ENCODE results near the gene RPL18. TPM values are rescaled to one million over a fixed set of nuclear protein-coding genes. Genes with fewer than 3 reads are reported as not detected.

RPL18 gene
- total and polyA plus RNA-seq, 9 of the 15 experiments (the other 6 are each of a cell fraction or from before 2014, with no cell fraction given) = 312 to 2,635 (median 1,653) TPM

GRCh38 chr19:48660852-48661710 lies 42.1 kb upstream of the RPL18 start (continued):
- TF ChIP-seq HNRNPK (IDR thresholded peaks at IDR 0.05; ENCODE audit: low read depth, low read length, poor library complexity, severe bottlenecking) (no peak), TAF15 (IDR thresholded peaks at IDR 0.05; ENCODE audit: low read depth, low read length) (no peak), PRPF4 (IDR thresholded peaks at IDR 0.05; ENCODE audit: insufficient read depth, low read depth, low read length, poor library complexity, severe bottlenecking) (no peak), AFF4 (CRISPR knock-in tag; IDR thresholded peaks at IDR 0.05) (no peak), ZBTB11 (CRISPR knock-in tag; IDR thresholded peaks at IDR 0.05) (no peak), ARID3B (CRISPR knock-in tag; IDR thresholded peaks at IDR 0.05; ENCODE audit: borderline replicate concordance) (no peak), LEF1 (IDR thresholded peaks at IDR 0.05) (no peak), CHAMP1 (IDR thresholded peaks at IDR 0.05) (no peak), HDAC3 (IDR thresholded peaks at IDR 0.05; ENCODE audit: borderline replicate concordance, partially characterized antibody) (no peak), U2AF1 (optimal IDR thresholded peaks at IDR 0.05; ENCODE audit: low read depth, low read length) (no peak), NR4A1 (CRISPR knock-in tag; IDR thresholded peaks at IDR 0.05) (no peak), NR4A1 (tag; IDR thresholded peaks at IDR 0.05) (no peak), KHSRP (IDR thresholded peaks at IDR 0.05) (peak; percentile 82), HDAC6 (IDR thresholded peaks at IDR 0.05; ENCODE audit: low read depth, low read length) (no peak)

All from K562 (cell line).